Ovary (tissue), 9 donors: ENCODE measurements around the gene SLC12A8. TPM values are rescaled to one million over a fixed set of nuclear protein-coding genes. Genes with fewer than 3 reads are reported as not detected.

Experiments used
- DNase-seq, 5 donors: peaks; one replicate each; pipeline ENCODE4 v3.0.0-alpha.2; 2019 to 2020
- H3K27ac ChIP-seq, 2 donors: fragments of 200-600 bp; one replicate each; pipeline versions ENCODE4 v1.5.1 to v1.8.0; 2019 to 2022
- H3K27me3 ChIP-seq: fragments of 200-600 bp; one replicate; pipeline ENCODE4 v1.8.0; 2022
- H3K36me3 ChIP-seq: fragments of 200-600 bp; sonication (generic); one replicate; pipeline ENCODE4 v1.5.1; 2019
- H3K4me1 ChIP-seq: one replicate; pipeline ENCODE4 v1.8.1; 2013; ENCODE audit warnings: mild to moderate bottlenecking, moderate library complexity; ENCODE audit not compliant: insufficient read depth
- H3K4me3 ChIP-seq: fragments of 200-600 bp; sonication (generic); one replicate; pipeline ENCODE4 v1.5.1; 2017
- H3K9me3 ChIP-seq, 2 donors: fragments of 200-600 bp in 1 of 2; sonication (generic) in 1 of 2; one replicate each; pipeline versions ENCODE4 v1.5.1 to v1.8.1; 2013 to 2019; ENCODE audit warnings: mild to moderate bottlenecking in 1 of 2, moderate library complexity in 1 of 2
- EP300 ChIP-seq: sonication (generic); formaldehyde crosslinking; IDR thresholded peaks from one replicate; pipeline ENCODE4 v1.6.1; 2017; ENCODE audit warnings: antibody characterized with exemption
- POLR2A ChIP-seq: fragments of 450-650 bp; IDR thresholded peaks from one replicate; pipeline ENCODE4 v1.6.1; 2017; ENCODE audit warnings: antibody characterized with exemption, mild to moderate bottlenecking, moderate library complexity
- WGBS, 3 donors: extraction: QIAGEN DNeasy Blood & Tissue Kit in 1 of 3; methylation state at CpG; one replicate each; pipeline versions ENCODE4 v1.1.5 to v1.1.7; 2013 to 2017; 5-methylcytosine and 5-hydroxymethylcytosine counted together
- intact Hi-C, 4 donors: fragments of 100-400 bp; cut with DNase I; formaldehyde crosslinking; loops; one replicate each; pipeline versions ENCODE4 v1.11.0 to v1.15.1; 2022 to 2023
- polyA plus RNA-seq, 2 donors: library from polyadenylated mRNA; stranded (reverse); fragments of 200-250 nt in 1 of 2; fragments of 350-450 nt in 1 of 2; fragmentation: Illumina TruSeq in 1 of 2; extraction: RNeasy Lipid Tissue Mini Kit (QIAGEN cat#74804) in 1 of 2; gene quantifications; one replicate each; pipeline ENCODE4 v1.2.3, GENCODE V29; 2013 to 2014
- total RNA-seq, 7 donors: library from RNA; depleted of rRNA in 2 of 7; stranded (reverse); fragments of >200 nt in 2 of 7; fragmentation: NEBNext Ultra II Directional in 3 of 7; extraction: Animal tissue kit (Norgen Biotek cat#: 25700) in 3 of 7; gene quantifications; one replicate each; pipeline versions ENCODE4 v1.1.0 to v1.2.4, GENCODE V29; 2016 to 2023
- TF ChIP-seq, protein P1 (sequence below), 3 donors: fragments of 450-650 bp in 2 of 3; fragments of 200-600 bp in 1 of 3; IDR thresholded peaks; one replicate each; pipeline versions ENCODE4 v1.5.1 to v1.8.0; 2016 to 2022; ENCODE audit warnings: antibody characterized with exemption in 3 of 3, mild to moderate bottlenecking in 1 of 3
- donor health status: DM: no; HTN: no; CAD: no; lungs with moderate emphysema.
- donor health status: DM: no; HTN: no; CAD: no.
- donor health status: Bipolar disorder and iron deficiency.
- donor health status: DM: yes; HTN: yes; CAD: no.
- donor health status: DM: no; HTN: no; CAD: no.
- donor health status: DM: yes; HTN: yes; CAD: no.

Gene SLC12A8
- total and polyA plus RNA-seq, 9 donors: 0.28 to 11.5 (median 1.5) TPM

GRCh38 chr3:125221831-125222230 lies 9.3 kb upstream of the SLC12A8 start:
- Histone ChIP-seq H3K27ac (no peak overlapping the region), H3K36me3 (no peaks in the 10 kb centered on the region), H3K9me3 (no peaks in the 10 kb centered on the region), H3K4me3 (no peak overlapping the region), H3K4me1 (no peaks in the 10 kb centered on the region), H3K27me3 (no peaks in the 10 kb centered on the region)
- WGBS, 3 donors: 42 to 67% (median 48%) methylated on average over 3 of the region's 3 CpGs
- TF ChIP-seq, protein P1, sequence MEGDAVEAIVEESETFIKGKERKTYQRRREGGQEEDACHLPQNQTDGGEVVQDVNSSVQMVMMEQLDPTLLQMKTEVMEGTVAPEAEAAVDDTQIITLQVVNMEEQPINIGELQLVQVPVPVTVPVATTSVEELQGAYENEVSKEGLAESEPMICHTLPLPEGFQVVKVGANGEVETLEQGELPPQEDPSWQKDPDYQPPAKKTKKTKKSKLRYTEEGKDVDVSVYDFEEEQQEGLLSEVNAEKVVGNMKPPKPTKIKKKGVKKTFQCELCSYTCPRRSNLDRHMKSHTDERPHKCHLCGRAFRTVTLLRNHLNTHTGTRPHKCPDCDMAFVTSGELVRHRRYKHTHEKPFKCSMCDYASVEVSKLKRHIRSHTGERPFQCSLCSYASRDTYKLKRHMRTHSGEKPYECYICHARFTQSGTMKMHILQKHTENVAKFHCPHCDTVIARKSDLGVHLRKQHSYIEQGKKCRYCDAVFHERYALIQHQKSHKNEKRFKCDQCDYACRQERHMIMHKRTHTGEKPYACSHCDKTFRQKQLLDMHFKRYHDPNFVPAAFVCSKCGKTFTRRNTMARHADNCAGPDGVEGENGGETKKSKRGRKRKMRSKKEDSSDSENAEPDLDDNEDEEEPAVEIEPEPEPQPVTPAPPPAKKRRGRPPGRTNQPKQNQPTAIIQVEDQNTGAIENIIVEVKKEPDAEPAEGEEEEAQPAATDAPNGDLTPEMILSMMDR (IDR thresholded peaks at IDR 0.05): no peak
- TF ChIP-seq POLR2A (no peak), EP300 (no peak)
- intact Hi-C loops: no loop called here
- no peak for DNase-seq

DNA sequence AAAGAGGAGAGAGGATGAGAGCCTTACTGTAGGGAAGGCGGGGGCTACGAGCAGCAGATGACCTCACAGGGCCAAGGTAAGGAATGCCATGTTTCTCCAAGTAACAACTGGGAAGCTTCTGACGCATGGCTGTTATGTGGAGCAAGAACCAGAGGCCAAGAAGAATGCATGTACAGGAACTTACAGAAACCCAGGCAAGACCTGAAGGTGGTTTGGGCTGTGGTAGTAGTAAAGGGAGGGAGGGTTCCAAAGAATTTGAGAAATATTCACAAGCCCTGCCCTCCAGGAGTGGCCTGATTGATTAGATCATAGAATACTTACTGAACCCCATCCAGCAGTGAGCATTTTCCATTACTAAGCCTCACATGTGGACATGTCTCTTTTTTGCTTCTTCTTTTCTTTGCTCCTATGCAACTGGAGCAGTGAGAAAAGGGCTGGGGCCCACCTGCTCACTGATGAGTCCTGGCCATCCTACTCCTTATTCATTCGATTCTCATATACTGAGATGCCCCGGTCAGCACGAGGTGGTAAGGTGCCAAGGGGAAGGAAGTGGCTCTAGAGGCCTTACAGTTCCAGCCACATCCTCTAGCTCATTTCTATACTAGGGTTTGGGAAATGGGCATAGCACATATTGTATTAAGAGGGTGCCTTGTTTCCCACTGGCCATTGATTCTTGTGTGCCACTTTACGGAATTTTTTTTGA lies 8.3 kb upstream of the SLC12A8 start:
- no peak for TF ChIP-seq POLR2A
- 58 to 74% (median 72%) methylated on average over 7 of the region's 7 CpGs for WGBS, 3 donors
- no peaks in the 10 kb centered on the region for H3K36me3 ChIP-seq
- no peaks in the 10 kb centered on the region for H3K9me3 ChIP-seq
- H3K4me1 ChIP-seq: no peaks in the 10 kb centered on the region
- intact Hi-C loops: no loop called here
- no peak overlapping the region for H3K4me3 ChIP-seq
- no peaks in the 10 kb centered on the region for H3K27me3 ChIP-seq
- DNase-seq: no peak
- H3K27ac ChIP-seq: no peak overlapping the region

DNA sequence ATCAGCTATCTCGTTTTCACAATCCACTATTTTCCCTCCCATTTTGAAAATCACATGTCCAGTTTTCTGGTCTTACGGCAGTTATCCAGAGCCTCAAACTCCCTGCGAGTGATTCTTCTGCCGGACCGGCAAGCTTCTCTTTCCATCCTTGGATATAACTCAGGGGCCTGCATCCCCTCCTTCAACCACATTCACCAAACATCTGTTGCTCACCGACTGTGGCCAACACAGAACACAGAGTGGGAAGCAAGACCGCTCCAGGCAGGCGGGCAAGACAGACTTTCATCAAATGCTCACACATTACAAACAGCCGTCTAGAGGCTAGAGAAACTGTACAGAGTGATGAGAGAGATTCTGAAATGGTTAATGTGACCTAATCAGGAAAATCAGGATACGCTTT lies 7.6 kb upstream of the SLC12A8 start:
- intact Hi-C loops: no loop called here
- H3K36me3 ChIP-seq: no peaks in the 10 kb centered on the region
- no peak for TF ChIP-seq EP300
- TF ChIP-seq, protein P1 (IDR thresholded peaks at IDR 0.05): no peak
- no peak for TF ChIP-seq POLR2A
- no peaks in the 10 kb centered on the region for H3K27me3 ChIP-seq
- H3K4me3 ChIP-seq: no peak overlapping the region
- H3K9me3 ChIP-seq: no peaks in the 10 kb centered on the region
- DNase-seq: no peak
- H3K27ac ChIP-seq: no peak overlapping the region
- 73 to 86% (median 80%) methylated on average over 10 of the region's 10 CpGs for WGBS, 3 donors
- no peaks in the 10 kb centered on the region for H3K4me1 ChIP-seq

DNA sequence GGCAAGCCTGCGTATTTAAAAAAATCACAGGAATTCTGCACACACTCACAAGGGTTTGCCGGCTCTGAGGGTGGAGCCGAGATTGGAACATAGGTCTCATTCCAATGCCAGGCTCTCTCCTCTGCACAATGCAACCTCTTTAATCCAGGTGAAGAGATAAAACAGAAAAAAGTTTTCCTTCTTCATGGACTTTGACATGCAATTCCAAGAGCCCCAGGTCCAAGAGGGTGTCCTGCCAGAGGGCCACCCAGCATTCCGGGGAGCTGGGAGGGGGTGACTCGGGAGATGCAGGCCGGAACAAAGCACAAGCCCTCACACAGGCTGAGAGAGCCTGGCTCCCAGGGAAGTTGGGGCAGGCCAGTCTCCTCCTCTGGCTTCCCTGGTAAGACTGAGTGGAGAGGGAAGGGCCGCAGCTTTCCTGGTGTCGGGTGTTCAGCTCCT lies 6.7 kb upstream of the SLC12A8 start:
- no peak overlapping the region for H3K4me3 ChIP-seq
- H3K36me3 ChIP-seq: no peaks in the 10 kb centered on the region
- 74 to 85% (median 75%) methylated on average over 8 of the region's 8 CpGs for WGBS, 3 donors
- intact Hi-C loops: no loop called here
- DNase-seq: no peak
- no peak for TF ChIP-seq EP300
- TF ChIP-seq, protein P1 (IDR thresholded peaks at IDR 0.05): no peak
- TF ChIP-seq POLR2A: no peak
- H3K4me1 ChIP-seq: no peaks in the 10 kb centered on the region
- no peaks in the 10 kb centered on the region for H3K27me3 ChIP-seq
- H3K9me3 ChIP-seq: no peaks in the 10 kb centered on the region
- no peak overlapping the region for H3K27ac ChIP-seq

GRCh38 chr3:125214738-125215137 lies 2.2 kb upstream of the SLC12A8 start:
- Histone ChIP-seq H3K27me3 (no peaks in the 10 kb centered on the region), H3K36me3 (no peaks in the 10 kb centered on the region), H3K4me3 (no peak overlapping the region), H3K9me3 (no peaks in the 10 kb centered on the region), H3K4me1 (peaks cover 5% of the 10 kb centered on the region), H3K27ac (no peak overlapping the region)
- WGBS, 3 donors: 65 to 83% (median 67%) methylated on average over 3 of the region's 3 CpGs
- TF ChIP-seq, protein P1 (IDR thresholded peaks at IDR 0.05): no peak
- TF ChIP-seq EP300: no peak
- no peak for TF ChIP-seq POLR2A
- intact Hi-C loops: no loop called here
- DNase-seq: no peak
